NT2/D1 (cell line): ENCODE data around the gene CAMSAP3.

Source experiments
- YY1 ChIP-seq: IDR thresholded peaks from 2 replicates; pipeline ENCODE4 v1.6.1; 2011; ENCODE audit not compliant: insufficient read length, insufficient read depth
- ZNF274 ChIP-seq: IDR thresholded peaks from 2 replicates; pipeline ENCODE4 v1.6.1; 2011; ENCODE audit warnings: mild to moderate bottlenecking, low read depth, low read length

- TF ChIP-seq YY1 (no peak), ZNF274 (no peak)
Measured at GRCh38 chr19:7589822-7590221, 5.8 kb upstream of the CAMSAP3 start.
